Esophagus mucosa (tissue), 1 donor: ENCODE results near the gene ENPEP. TPM values are rescaled to one million over a fixed set of nuclear protein-coding genes. Genes with fewer than 3 reads are reported as not detected.
A peak's percentile ranks its signal among the peaks of the same experiment; 100 is the strongest.

Experiments
- ATAC-seq: fragments of 200-7000 bp; cut with Tn5 transposase; one replicate; pipeline ENCODE4 v1.9.1; 2020
- total RNA-seq: library from RNA; stranded (reverse); gene quantifications from one replicate; pipeline ENCODE4 v1.2.4, GENCODE V29; 2023
- donor health status: DM: yes; HTN: yes; CAD: no.

Gene ENPEP
- total RNA-seq, 1 donor from 2014 or later = 0.40 TPM

DNA sequence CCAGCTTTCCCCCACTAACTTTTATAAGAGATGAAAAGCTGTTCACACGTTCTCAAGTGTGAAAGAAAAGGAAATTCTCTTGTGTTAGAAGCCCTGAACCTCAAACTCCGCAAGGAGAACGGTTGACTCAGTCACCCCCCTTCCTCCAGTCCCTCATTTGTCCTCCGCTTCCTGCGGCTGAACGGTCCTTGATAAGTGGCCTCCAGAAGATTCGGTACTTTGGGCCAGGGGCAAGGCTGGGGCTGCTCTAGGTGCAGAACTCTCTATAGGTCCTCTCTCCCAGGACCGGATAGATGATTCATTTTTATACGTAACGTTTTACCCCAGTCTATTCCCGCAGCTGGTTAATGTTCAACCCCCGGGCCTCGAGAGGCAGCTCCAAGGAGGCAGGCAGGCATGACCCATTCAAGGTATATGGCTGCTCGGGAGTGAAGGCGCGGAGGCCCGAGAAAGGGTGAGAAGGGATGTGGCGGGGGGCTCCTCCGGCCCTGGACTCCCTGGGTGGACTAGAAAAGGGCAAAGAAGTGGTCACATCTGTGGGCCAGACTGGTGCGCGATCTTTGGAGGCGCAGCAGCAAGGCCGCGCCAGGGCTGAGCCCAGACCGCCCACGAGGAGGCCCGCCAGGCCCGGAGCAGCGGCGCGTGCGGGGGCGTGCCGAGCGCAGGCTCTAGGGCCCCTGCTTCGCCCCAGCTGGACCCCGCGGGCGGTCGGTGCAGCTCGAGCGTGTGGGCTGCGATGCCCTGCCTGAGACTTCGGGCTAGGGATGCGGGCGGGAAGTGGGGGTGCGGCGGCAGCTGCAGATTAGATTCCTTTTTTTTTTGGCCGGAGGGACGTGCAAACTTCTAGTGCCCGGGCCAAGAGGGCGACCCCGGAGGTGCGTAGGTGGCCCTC, 135.2 kb downstream of the ENPEP start:
- ATAC-seq = peak; percentile 28

DNA sequence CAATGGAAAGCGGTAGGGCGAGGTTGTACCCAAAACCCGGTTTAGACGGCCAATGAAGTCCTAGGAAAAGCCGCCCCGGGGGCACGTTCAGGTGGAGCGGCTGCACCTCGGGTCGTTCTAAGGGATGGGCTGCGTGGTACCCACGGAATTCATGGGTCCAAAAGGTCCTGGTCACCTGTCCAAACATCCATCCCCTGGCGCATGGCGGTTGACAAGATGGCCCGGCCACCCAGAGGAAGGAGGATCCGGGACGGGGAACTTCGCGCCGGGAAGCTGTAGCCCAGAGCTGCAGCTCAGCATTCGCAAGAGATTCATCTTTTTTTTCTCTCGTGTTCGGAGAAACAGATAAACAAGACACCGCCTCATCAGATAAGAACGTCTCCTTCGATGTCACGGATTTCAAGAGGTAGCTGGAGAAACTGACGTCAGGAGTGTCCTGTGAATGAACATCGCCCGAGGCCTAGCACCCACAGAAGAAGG, 136.1 kb downstream of the ENPEP start:
- no peak for ATAC-seq

DNA sequence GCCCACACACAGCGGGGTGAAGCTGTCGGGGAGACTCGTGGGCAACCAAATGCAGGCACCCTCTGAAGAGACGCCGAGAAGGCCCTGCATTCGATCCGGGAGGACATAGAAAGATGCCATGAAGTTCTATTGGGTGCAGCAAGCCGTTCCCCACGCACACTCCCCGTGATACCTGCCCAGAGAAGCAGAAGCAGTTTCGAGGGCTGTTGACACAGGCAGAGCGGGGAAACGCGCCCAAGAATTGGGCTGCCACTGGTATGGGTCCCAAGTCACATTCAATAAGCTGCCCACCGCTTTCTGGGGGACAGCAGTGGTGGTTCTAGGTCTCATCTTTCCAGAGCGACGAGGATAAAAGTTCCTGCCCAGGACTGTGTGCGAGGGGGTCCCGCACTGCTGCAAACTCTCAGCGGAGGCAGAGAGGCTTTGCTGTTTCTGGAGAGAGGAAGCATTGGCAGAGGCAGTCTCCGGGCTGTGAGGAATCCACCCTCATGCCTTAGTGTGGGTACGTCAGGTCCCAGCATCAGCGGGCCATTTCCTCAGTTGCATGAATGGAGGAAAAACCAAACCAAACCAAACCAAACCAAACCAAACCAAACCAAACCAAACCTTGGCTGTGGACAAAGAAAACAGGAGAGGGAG, 136.8 kb downstream of the ENPEP start:
- ATAC-seq = no peak

DNA sequence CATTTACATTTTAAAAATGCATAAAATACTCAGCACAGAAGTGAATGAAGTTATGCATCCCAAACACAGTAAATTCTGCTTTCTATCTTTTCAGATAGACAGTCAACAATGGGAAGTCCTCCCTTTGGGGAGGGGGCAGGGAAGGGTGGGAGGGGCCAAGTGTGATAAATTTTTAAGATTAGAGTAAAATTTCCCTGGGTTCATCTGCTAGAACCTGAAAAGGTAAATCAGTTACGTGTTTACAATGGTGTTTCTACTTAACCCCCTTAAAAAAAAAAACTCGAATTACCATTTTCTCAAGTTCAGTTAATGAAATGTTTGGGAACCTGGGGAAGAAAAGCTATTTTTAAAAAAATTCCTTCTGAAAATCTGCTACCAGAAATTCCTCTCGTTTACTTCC, 137.8 kb downstream of the ENPEP start:
- ATAC-seq = no peak

DNA sequence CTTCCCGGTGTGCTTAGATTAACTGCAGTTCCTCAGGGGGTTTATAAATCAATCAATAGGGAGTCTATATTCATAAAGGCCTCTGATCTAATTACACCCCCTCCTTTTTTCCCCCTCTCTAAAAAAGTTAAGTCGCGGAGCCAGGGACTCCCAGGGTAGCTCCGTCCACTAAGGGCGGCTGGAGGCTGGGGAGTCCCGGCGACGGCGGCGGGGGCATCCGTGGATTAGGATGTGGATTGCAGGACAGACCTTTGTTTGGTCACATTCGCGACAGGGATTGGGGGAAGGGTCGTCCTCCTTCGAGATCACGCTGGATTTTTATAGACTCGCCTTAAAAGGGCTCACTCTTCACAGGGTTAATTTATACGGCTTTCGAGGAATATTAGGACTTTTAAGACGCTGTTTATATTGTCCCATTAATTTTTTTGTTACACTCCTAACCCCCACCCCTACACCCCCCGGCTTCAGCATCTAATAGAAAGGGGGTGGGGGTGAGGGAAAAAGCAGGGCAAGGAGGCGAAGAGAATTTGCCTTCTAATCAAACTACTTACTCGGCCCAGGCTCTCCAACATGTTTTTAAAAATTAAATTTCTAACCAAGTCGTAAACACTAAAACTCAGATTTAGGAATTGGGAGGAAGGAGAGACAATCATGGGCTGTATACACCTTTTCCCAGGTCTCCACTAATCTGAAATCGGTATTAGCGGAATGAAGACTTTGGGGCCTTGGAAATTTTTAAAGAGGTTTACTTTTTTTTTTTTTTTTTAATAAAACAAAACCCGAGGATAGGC, 138.4 kb downstream of the ENPEP start:
- no peak for ATAC-seq

Other genes with a start within 250 kb of the ENPEP start
- 2.1 TPM for gene PITX2, start 146.9 kb downstream of the ENPEP start, total RNA-seq